Fibroblast of lung (primary cell): ENCODE measurements around the gene FLNB. TPM values are rescaled to one million over a fixed set of nuclear protein-coding genes. Genes with fewer than 3 reads are reported as not detected.

Source experiments
- DNase-seq, 2 donors: peaks; one replicate each; pipeline versions ENCODE4 v3.0.0 to v3.0.0-alpha.2; 2010; ENCODE audit warnings: low read depth in 2 of 2
- H2AFZ ChIP-seq: 2 replicates; pipeline ENCODE4 v1.5.1; 2012; ENCODE audit warnings: low read length, control low read depth, inconsistent platforms
- H3K27ac ChIP-seq: 2 replicates; pipeline ENCODE4 v1.5.1; 2011; ENCODE audit warnings: low read length, control low read depth; ENCODE audit not compliant: insufficient read depth
- H3K27me3 ChIP-seq: 2 replicates; pipeline ENCODE4 v1.5.1; 2011; ENCODE audit warnings: mild to moderate bottlenecking, low read length; ENCODE audit not compliant: control insufficient read depth, insufficient read depth
- H3K36me3 ChIP-seq: 2 replicates; pipeline ENCODE4 v1.5.1; 2011; ENCODE audit warnings: low read length; ENCODE audit not compliant: control insufficient read depth, insufficient read depth
- H3K4me1 ChIP-seq: 2 replicates; pipeline ENCODE4 v1.5.1; 2011; ENCODE audit warnings: low read length; ENCODE audit not compliant: control insufficient read depth, insufficient read depth; ENCODE audit errors: extremely low read depth
- H3K4me2 ChIP-seq: 2 replicates; pipeline ENCODE4 v1.5.1; 2011; ENCODE audit warnings: low read length, control low read depth; ENCODE audit not compliant: insufficient read depth; ENCODE audit errors: extremely low read depth
- H3K4me3 ChIP-seq, 4 experiments: fragments of 200-600 bp in 1 of 4; sonication (generic) in 1 of 4; replicated peaks in 1 of 4; 2 replicates each; pipeline ENCODE4 v1.5.1; 2011 to 2016; ENCODE audit warnings: low read length in 4 of 4, low read depth in 3 of 4, mild to moderate bottlenecking in 3 of 4, control low read depth in 2 of 4, inconsistent platforms in 1 of 4, mixed read lengths in 1 of 4; ENCODE audit not compliant: insufficient read depth in 1 of 4; ENCODE audit errors: control extremely low read depth in 1 of 4
- H3K79me2 ChIP-seq: 2 replicates; pipeline ENCODE4 v1.5.1; 2012; ENCODE audit warnings: mild to moderate bottlenecking, low read length, inconsistent platforms; ENCODE audit not compliant: control insufficient read depth, insufficient read depth
- H3K9ac ChIP-seq: 2 replicates; pipeline ENCODE4 v1.5.1; 2011; ENCODE audit warnings: mild to moderate bottlenecking, low read length, control low read depth; ENCODE audit not compliant: insufficient read depth
- H3K9me3 ChIP-seq: 2 replicates; pipeline ENCODE4 v1.5.1; 2012; ENCODE audit warnings: low read depth, low read length; ENCODE audit not compliant: control insufficient read depth, insufficient read depth
- H4K20me1 ChIP-seq: 2 replicates; pipeline ENCODE4 v1.5.1; 2011; ENCODE audit warnings: low read length; ENCODE audit not compliant: control insufficient read depth, insufficient read depth; ENCODE audit errors: extremely low read depth
- CTCF ChIP-seq, 2 donors: IDR thresholded peaks in 1 of 2; conservative IDR thresholded peaks in 1 of 2; 1 replicate in 1 of 2; 2 replicates in 1 of 2; pipeline ENCODE4 v1.5.1; 2011 to 2012; ENCODE audit warnings: low read length in 2 of 2, control low read depth in 1 of 2, inconsistent platforms in 1 of 2, low read depth in 1 of 2, mild to moderate bottlenecking in 1 of 2
- EZH2 ChIP-seq: IDR thresholded peaks from 2 replicates; pipeline ENCODE4 v1.5.1; 2012; ENCODE audit warnings: low read length, control low read depth, mild to moderate bottlenecking; ENCODE audit errors: missing control alignments
- polyA plus RNA-seq, 2 donors: library from polyadenylated mRNA; depleted of rRNA in 1 of 2; stranded (reverse) in 1 of 2; unstranded in 1 of 2; fragments of >200 nt; gene quantifications; 2 replicates each; pipeline ENCODE4 v1.2.1, GENCODE V29; 2011 to 2012; ENCODE audit warnings: missing spikeins in 1 of 2
- total RNA-seq: library from RNA; depleted of rRNA; stranded (reverse); fragments of >200 nt; gene quantifications from 2 replicates; pipeline ENCODE4 v1.2.1, GENCODE V29; 2014

FLNB gene
- total and polyA plus RNA-seq, 2 donors (not counting 1 experiment from before 2014, with no cell fraction given): 81.7 to 105 TPM

- no peak overlapping the region for H3K27ac ChIP-seq
- H3K4me2 ChIP-seq: no peak overlapping the region
- H3K36me3 ChIP-seq: no peaks in the 10 kb centered on the region
- peaks cover 19% of the 10 kb centered on the region for H3K4me1 ChIP-seq
- no peaks in the 10 kb centered on the region for H4K20me1 ChIP-seq
- DNase-seq: no peak
- no peak overlapping the region for H3K9ac ChIP-seq
- no peak for TF ChIP-seq EZH2
- TF ChIP-seq CTCF (conservative IDR thresholded peaks at IDR 0.05 in 1 of 2, IDR thresholded peaks at IDR 0.05 in 1 of 2; ENCODE audit: low read depth in 1 of 2, low read length in 2 of 2): no peak
- no peak overlapping the region for H2AFZ ChIP-seq
- H3K9me3 ChIP-seq: no peaks in the 10 kb centered on the region
- H3K27me3 ChIP-seq: no peaks in the 10 kb centered on the region
- H3K79me2 ChIP-seq: no peaks in the 10 kb centered on the region
- H3K4me3 ChIP-seq: no peak overlapping the region
Observed at GRCh38 chr3:57980416-57980815, 27.8 kb upstream of the FLNB start.

GRCh38 chr3:57981483-57982087 lies 26.6 kb upstream of the FLNB start:
- Histone ChIP-seq H3K79me2 (no peaks in the 10 kb centered on the region), H3K4me3 (no peak overlapping the region), H3K36me3 (no peaks in the 10 kb centered on the region), H3K4me1 (peaks cover 19% of the 10 kb centered on the region), H3K9me3 (no peaks in the 10 kb centered on the region), H4K20me1 (no peaks in the 10 kb centered on the region), H3K27ac (no peak overlapping the region), H3K27me3 (no peaks in the 10 kb centered on the region), H3K4me2 (no peak overlapping the region), H2AFZ (no peak overlapping the region), H3K9ac (no peak overlapping the region)
- no peak for DNase-seq
- no peak for TF ChIP-seq CTCF (conservative IDR thresholded peaks at IDR 0.05 in 1 of 2, IDR thresholded peaks at IDR 0.05 in 1 of 2; ENCODE audit: low read depth in 1 of 2, low read length in 2 of 2)
- no peak for TF ChIP-seq EZH2

- H4K20me1 ChIP-seq: no peaks in the 10 kb centered on the region
- H3K4me2 ChIP-seq: no peak overlapping the region
- no peaks in the 10 kb centered on the region for H3K79me2 ChIP-seq
- no peaks in the 10 kb centered on the region for H3K36me3 ChIP-seq
- no peak overlapping the region for H3K27ac ChIP-seq
- H3K27me3 ChIP-seq: no peaks in the 10 kb centered on the region
- H2AFZ ChIP-seq: no peak overlapping the region
- no peak overlapping the region for H3K9ac ChIP-seq
- no peak overlapping the region for H3K4me3 ChIP-seq
- TF ChIP-seq EZH2 (no peak), CTCF (conservative IDR thresholded peaks at IDR 0.05 in 1 of 2, IDR thresholded peaks at IDR 0.05 in 1 of 2; ENCODE audit: low read depth in 1 of 2, low read length in 2 of 2) (no peak)
- DNase-seq: no peak
- peaks cover 17% of the 10 kb centered on the region for H3K4me1 ChIP-seq
- no peaks in the 10 kb centered on the region for H3K9me3 ChIP-seq
Observed at GRCh38 chr3:57982561-57983243, 25.5 kb upstream of the FLNB start.
